Measurements from ENCODE around the gene RANBP10. TPM values are rescaled to one million over a fixed set of nuclear protein-coding genes. Genes with fewer than 3 reads are reported as not detected.
A peak's percentile ranks its signal among the peaks of the same experiment; 100 is the strongest.

The RANBP10 gene
- total RNA-seq, 2 donors from 2014 or later = 14.1 to 14.5 TPM

GRCh38 chr16:67834242-67834614 lies 27.9 kb upstream of the RANBP10 start:
- Histone ChIP-seq H3K9me3 (no peaks in the 10 kb centered on the region), H3K27ac (peak overlapping the region; percentile 52 to 56), H3K4me3 (peak overlapping the region; percentile 89), H3K4me1 (ENCODE audit: control insufficient read depth in 1 of 2, low read depth in 2 of 2) (peaks cover 8 to 13% of the 10 kb centered on the region in 2 donors), H3K27me3 (replicated peaks; ENCODE audit: insufficient read depth) (no peaks in the 10 kb centered on the region), H3K36me3 (peaks cover 28% of the 10 kb centered on the region)
- no peak for TF ChIP-seq CTCF (IDR thresholded peaks at IDR 0.05)
- ATAC-seq (ENCODE audit: insufficient number of reproducible peaks, low FRiP score, low read depth) = no peak
- no peak for DNase-seq (ENCODE audit: low spot score)

- peak overlapping the region; percentile 89 for H3K4me3 ChIP-seq
- peak overlapping the region; percentile 52 to 56 for H3K27ac ChIP-seq
These were observed 27.3 kb upstream of the RANBP10 start for GRCh38 chr16:67833415-67834241.

GRCh38 chr16:67833030-67833414 lies 26.7 kb upstream of the RANBP10 start:
- Histone ChIP-seq H3K27ac (peak overlapping the region; percentile 52 to 56), H3K27me3 (replicated peaks; ENCODE audit: insufficient read depth) (no peaks in the 10 kb centered on the region), H3K4me1 (ENCODE audit: control insufficient read depth in 1 of 2, low read depth in 2 of 2) (peaks cover 8 to 13% of the 10 kb centered on the region in 2 donors), H3K36me3 (peaks cover 32% of the 10 kb centered on the region), H3K9me3 (no peaks in the 10 kb centered on the region), H3K4me3 (peak overlapping the region; percentile 89)
- DNase-seq (ENCODE audit: low spot score) = no peak
- TF ChIP-seq CTCF (IDR thresholded peaks at IDR 0.05) = no peak
- ATAC-seq (ENCODE audit: insufficient number of reproducible peaks, low FRiP score, low read depth) = no peak

More at GRCh38 chr16:67833415-67834241, 27.3 kb upstream of the RANBP10 start:
- no peaks in the 10 kb centered on the region for H3K9me3 ChIP-seq
- TF ChIP-seq CTCF (IDR thresholded peaks at IDR 0.05) = no peak
- peak; percentile 80 for DNase-seq (ENCODE audit: low spot score)
- H3K4me1 ChIP-seq (ENCODE audit: control insufficient read depth in 1 of 2, low read depth in 2 of 2) = peaks cover 8 to 13% of the 10 kb centered on the region in 2 donors
- H3K36me3 ChIP-seq = peaks cover 32% of the 10 kb centered on the region
- no peaks in the 10 kb centered on the region for H3K27me3 ChIP-seq (replicated peaks; ENCODE audit: insufficient read depth)
- ATAC-seq (ENCODE audit: insufficient number of reproducible peaks, low FRiP score, low read depth) = peak; percentile 82

DNA sequence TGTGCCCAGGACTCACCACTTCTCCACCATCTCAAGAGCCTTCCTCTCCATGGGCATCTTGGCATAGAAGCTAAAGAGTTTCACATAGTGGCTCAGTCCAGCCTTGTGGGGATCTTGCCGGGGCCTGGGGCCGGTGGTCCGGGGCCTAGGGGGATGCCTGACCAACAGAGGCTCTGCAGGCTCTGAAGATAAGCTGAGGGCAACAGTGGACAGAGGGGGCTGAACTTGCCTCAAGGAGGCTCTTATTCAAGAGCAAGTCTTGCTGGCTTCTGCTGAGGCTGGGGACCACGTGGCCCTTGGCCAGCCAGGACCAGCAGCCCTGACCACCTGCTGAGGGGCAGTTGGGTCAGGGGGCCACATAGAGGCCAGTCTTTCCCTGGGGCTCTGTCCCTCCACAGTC lies 22.3 kb upstream of the RANBP10 start:
- Histone ChIP-seq H3K27ac (no peak overlapping the region), H3K9me3 (no peaks in the 10 kb centered on the region), H3K36me3 (peaks cover 32% of the 10 kb centered on the region), H3K4me1 (ENCODE audit: control insufficient read depth in 1 of 2, low read depth in 2 of 2) (peaks cover 4 to 8% of the 10 kb centered on the region in 2 donors), H3K4me3 (no peak overlapping the region), H3K27me3 (replicated peaks; ENCODE audit: insufficient read depth) (no peaks in the 10 kb centered on the region)
- no peak for ATAC-seq (ENCODE audit: insufficient number of reproducible peaks, low FRiP score, low read depth)
- no peak for DNase-seq (ENCODE audit: low spot score)
- TF ChIP-seq CTCF (IDR thresholded peaks at IDR 0.05) = no peak

- no peak for TF ChIP-seq CTCF (IDR thresholded peaks at IDR 0.05)
- H3K4me1 ChIP-seq (ENCODE audit: control insufficient read depth in 1 of 2, low read depth in 2 of 2) = no peaks in the 10 kb centered on the region
- H3K36me3 ChIP-seq = peaks cover 21% of the 10 kb centered on the region
- DNase-seq (ENCODE audit: low spot score) = no peak
- H3K27ac ChIP-seq = no peak overlapping the region
- no peaks in the 10 kb centered on the region for H3K9me3 ChIP-seq
- no peak for ATAC-seq (ENCODE audit: insufficient number of reproducible peaks, low FRiP score, low read depth)
- H3K27me3 ChIP-seq (replicated peaks; ENCODE audit: insufficient read depth) = no peaks in the 10 kb centered on the region
- H3K4me3 ChIP-seq = no peak overlapping the region
These were observed 19.5 kb upstream of the RANBP10 start for GRCh38 chr16:67825906-67826305.
